Mammary epithelial cell (primary cell): Measurements from ENCODE around the gene AEBP1.

Source experiments
- CTCF ChIP-seq, 2 donors: IDR thresholded peaks in 1 of 2; conservative IDR thresholded peaks in 1 of 2; 2 replicates each; pipeline ENCODE4 v1.5.1; 2011 to 2012; ENCODE audit warnings: inconsistent platforms in 2 of 2, low read length in 2 of 2, mild to moderate bottlenecking in 2 of 2, control low read depth in 1 of 2, low read depth in 1 of 2; ENCODE audit not compliant: insufficient read depth in 1 of 2; ENCODE audit errors: extremely low read depth in 1 of 2
- EZH2 ChIP-seq: IDR thresholded peaks from 2 replicates; pipeline ENCODE4 v1.6.1; 2012; ENCODE audit warnings: low read length, inconsistent platforms, borderline replicate concordance

GRCh38 chr7:44158873-44159631, 54.9 kb downstream of the AEBP1 start:
- TF ChIP-seq CTCF (conservative IDR thresholded peaks at IDR 0.05 in 1 of 2, IDR thresholded peaks at IDR 0.05 in 1 of 2; ENCODE audit: extremely low read depth in 1 of 2, insufficient read depth in 1 of 2, low read depth in 1 of 2, low read length in 2 of 2), result no peak
- no peak for TF ChIP-seq EZH2
